NCI-H748 treated with DMSO at 0.1 percent for 48 hours (cell line): Measurements from ENCODE around the gene ADAT3.

Experiments used
- DNase-seq: peaks from one replicate; lab custom pipeline; 2025; lab: John Stamatoyannopoulos, UW

Gene ADAT3

DNA sequence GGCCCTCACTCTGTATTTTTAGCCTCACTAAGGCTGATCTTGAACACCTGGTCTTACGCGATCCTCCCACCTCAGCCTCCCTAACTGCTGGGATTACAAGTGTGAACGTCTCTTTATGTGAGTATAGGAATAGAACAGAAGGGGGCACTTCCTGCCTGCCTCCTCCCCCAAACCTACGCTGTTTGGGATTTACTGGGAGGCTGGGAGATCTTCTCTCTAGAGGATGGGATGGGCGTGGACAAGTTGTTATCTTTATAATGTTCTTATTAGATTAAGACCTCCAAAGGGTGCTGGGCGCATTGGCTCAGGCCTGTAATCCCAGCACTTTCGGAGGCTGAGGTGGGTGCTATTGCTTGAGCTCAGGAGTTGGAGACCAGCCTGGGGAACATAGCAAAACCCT, 32.9 kb downstream of the ADAT3 start:
- DNase-seq: no peak

DNA sequence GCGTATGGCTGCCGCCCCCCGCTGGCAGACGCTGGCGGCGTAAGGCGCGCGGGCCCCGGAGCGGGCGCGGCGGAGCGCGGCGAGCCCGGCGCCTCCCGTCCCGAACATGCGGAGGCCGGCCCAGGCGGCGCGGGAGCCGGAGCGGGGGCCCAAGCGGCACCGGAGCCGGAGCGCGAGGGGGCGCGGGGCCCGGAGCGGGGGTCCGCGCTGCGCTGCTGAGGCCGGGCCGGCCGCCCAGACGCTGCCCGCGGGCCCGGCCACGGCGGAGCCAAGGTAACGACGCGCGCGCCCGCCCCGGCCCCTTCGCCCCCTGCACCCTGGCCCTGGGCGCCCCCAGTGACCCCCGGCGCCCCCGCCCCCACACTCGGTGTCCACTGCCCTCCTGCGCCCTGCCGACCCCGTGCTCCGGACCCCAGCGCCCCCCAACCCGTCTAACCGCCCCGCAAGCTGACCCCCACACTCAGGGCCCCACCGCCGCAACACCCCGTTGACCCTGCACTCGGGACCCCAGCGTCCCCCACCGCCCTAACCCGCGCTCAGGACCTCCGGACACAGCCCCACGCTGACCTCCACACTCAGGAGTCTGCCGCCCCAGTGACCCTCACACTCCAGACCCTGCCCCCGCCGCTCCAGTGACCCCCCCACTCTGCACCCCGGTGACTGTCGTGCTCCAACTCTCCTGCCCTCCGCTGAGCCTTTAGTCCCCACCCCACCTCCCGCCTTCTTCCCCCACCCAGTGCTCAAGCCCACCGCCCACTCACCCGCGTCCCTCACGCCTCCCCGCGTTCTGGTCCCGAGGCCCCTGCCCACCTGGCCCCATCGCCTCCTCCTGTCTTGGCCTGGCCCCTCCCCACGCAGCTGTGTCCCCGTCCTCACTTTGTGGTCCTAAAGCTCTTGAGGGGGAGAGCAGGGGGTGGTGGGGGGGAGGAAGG, 36.2 kb downstream of the ADAT3 start, which contains the start of gene CSNK1G2:
Gene CSNK1G2 (plus strand): TSS at position 27 of the 932 bp plus-strand sequence. CDS start 28,601 bp downstream, outside the sequence.
- DNase-seq: no peak

DNA sequence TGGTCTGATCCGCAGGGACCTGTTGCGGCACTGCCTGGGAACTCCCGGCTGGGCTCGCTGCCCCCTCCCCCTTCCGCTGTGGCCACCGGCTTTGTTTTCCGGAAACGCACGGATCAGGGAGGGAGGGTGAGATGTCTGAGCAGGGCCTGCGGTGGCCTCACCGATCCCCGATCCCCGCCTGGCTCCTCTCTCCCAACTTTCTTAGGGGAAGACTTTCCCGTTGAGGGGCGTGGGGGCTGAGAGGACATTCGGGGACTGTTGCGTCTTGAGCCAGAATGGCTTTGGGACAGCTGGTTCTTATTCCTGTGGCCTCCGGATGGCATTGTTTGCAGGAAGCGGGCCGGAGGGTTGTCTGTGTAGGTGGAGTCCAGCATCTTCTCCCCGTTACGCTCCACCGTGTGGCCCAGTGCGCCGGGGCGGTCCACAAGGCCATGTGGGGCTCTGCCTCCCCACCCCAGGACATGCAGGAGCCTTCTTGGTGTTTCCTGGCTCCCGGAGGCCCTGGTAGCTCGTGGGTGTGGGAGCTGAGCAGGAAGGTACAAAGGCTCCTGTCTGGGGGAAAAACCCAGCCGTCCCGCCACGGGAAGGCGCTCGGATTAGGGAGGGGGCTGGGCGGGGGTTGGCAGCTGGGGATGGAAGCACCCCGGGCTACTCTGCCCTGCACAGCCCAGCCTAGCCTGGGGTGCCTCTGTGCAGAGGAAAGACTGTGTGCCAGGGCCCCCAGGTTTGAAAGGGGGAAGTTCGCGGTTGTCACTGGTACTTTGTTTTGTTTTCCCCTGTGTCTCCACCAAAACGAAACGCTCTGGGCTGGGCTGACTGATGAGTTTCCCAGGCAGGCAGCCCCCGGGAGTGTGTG, 37.1 kb downstream of the ADAT3 start:
- peak; percentile 20 for DNase-seq

DNA sequence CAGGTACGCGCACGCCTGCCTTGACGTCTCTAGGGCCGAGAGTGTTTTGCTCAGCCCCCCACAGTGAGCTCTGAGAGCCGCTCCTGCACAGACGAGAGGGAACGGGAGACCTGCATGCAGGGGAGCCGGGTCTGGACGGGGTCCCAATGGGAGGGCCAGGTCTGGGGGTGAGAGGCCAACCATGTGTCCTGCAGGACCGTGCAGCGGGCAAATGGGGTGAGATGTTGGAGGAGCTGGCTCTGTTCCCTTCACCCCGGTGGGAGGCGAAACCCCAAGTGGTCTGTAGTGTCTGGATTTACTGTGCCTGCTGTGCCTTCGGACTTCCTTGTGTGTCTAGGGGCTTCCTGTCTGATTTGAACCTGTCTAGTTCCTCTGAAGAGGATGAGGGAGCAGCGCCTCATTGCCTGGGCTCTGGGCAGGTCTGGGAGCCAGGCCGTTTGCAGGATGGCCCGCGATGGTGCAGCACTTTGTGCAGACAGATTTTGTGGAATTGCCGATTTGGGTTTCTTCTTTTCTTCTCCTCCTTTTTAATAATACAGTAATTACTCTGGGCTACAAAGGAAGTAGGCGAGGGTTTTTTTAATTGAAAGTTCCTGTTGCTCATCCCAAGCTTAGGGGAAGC, 37.8 kb downstream of the ADAT3 start:
- no peak for DNase-seq

DNA sequence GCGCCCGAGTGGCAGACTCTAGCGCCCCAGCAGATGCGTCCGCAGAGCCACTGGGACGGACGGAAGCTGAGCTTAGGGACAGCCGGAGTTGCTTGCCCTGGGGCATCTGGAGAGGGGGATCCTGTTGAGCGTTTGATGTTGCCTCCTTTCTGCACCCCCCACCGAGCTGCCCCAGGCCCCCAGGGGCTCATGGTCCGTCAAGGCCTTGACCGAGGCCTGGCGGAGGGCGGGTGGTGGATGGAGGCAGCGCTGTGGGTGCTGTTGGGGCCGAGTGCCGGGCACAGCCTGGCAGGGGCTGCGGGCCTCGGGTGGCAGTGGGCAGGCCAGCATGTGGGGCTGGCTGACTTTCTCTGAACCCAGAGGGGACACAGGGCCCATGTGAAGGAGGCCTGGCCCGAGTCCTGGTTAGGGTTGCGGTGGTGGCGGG, 38.5 kb downstream of the ADAT3 start:
- DNase-seq: no peak

DNA sequence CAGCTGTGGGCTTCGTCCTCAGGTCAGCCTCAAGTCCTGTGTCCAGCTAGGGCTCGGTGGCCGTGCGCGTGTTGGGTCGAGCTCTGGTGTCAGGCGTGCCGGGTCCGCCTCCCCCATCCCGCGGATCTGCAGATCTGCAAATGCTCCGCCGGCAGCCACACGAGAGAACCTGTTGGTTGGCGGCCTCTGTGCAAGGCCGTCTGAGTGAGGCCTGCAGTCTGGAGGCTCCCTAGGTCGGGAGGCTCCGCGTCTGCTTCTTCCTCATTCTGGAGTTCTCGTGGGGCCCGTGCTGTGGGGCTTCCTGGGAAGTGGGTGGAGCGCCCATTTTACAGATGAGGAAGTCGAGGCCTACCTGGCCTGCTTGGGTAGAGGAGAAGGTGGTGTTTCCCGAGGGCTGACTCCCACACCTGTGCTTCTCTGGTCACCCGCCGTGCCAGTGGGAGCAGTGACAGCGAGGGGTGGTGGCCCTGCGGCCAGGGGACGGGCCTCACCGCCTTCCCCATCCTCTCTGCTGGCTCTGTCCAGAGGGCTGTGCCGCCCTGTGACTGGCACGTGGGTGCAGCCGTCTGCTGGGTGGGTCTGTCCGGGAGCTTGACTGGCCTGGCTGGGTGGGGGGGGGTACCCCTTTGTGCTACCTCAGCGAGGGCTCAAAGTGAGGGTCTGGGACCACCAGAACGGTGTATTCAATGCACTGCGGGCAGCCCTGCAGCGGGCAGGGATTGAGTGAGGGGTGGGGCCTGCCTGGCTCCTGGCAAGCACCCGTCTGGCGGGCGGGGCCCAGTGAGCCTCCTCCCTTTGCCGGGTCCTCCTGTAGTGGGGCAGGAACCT, 39.1 kb downstream of the ADAT3 start:
- DNase-seq: no peak

DNA sequence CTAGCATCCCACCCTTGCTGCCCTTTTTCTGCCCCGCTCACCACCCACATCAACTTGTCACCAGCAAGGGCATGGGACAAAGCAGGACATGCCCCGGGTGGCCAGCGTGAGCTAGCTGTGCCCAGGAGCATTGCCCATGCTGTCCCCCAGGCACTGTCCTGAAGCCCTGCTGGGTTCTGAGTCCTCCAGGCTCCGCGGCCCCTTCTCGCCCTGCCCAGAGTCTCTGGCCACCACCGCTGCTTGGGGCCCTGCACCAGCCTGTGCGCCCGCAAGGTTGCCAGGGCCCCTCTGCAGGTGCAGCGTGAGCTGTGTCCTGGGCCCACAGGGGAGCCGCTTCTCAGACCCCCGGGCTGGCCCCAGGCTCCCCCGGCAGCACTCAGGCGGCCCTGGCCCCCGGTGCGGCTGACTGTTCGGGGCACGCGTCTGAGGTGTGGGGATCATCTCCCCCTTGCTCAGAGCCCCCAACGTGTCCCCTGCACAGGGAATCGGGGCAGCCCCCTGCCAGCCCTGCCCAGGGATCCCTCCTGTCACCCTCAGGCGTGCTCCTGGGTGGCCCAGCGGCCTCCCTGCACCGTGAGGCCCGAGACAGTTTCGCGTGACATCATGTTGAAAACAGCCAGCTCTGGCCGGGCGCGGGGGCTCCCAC, 39.8 kb downstream of the ADAT3 start:
- no peak for DNase-seq

DNA sequence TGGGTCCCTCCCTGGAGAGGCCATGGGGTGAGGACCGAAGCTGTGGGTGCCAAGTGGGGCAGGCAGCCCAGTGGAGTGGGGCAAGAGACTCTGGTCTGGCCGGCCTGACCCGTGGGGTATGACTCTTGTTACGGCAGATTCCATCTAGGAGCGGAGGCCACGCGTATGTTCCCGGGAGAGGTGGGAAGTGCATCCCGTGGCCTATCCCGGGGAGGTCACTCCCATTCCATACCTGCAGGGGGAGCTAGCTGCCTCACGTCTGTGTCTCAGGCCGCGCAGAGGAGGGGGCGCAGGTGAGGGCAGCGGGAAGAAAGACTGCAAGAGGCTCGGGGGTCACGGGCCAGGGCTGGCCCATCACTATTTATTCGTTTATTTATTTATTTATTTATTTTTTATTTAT, 40.7 kb downstream of the ADAT3 start:
- DNase-seq: no peak

DNA sequence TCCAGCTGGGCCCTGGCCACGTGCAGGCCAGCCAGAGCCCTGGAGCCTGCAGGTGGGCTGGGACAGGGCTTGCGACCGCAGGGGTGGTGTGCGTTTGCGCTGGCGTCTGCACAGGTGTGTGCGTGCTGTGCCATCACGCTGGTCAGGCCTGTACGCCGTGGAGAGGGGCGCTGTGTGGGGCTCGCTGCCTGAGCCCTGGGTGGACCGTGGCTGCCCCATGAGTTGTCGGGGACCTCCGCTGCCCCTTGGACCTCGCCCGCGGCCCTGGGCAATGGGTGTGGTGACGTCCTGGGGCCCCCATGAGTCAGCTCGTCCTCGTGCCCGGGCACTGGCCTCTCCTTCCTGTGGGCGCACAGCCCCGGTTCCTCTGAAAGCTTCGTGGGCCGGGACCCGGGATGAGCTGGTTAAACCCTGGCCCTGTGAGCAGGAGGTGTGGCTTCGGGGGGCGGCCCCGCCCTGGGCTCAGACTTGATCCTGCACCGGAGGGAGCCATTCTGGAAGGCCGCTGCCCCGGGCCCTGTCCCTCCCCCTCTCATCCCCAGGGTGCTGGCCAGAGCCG, 42.5 kb downstream of the ADAT3 start:
- no peak for DNase-seq

DNA sequence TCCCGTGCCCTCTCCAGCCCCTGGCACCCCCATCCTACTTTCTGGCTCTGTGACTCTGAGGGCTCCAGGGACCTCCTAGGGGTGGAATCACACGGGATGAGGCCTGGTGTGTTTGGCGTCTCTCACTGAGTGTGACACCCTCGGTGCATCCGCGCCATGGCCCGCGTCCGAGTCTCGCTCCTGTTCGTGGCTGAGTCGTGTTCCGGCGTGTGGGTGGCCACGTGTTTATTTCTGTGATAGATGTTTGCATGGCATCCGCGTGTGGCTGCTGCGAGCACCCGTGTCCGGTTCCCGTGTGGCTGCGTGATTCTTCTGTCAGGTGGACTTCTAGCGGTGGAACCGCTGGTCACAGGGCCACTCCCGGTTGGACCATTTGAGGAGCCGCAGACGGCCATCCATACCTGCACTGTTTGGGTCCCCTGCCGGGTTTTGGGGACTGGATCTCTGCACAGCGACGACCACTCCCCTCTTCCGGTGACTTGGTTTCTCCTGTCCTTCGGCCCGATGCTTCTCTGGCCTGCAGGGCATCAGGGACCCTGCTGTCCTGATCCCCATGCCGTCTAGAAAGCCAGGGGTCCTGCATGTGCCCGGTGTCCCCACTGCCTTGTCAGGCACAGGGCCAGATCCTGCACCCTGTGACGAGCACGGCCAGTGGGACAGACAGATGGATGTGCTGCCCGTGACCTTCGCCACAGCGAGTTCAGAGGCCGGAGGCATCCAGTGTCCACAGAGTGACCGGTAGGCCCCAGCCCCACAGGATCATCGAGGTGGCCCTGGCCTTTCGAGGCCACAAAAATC, 44.3 kb downstream of the ADAT3 start:
- no peak for DNase-seq

DNA sequence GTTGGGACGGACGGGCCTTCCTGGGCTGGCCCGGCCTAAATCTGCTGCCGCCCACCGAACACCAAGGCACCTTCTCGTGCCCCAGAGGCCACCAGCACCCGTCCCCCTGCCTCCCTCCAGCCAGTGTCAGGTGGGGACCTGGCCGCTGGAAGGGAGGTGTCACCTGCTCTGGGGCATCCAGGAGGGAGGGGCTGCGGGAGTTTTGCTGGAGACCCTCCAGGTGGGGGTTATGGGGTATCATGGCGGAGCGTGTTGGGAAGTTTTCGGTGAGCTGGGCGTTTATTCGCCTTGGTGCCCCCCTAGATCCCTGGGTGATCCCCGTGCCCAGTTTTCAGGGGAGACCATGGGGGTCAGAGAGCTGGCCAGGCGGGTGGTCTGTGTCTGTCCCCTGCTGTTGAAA, 45.4 kb downstream of the ADAT3 start:
- DNase-seq: no peak

DNA sequence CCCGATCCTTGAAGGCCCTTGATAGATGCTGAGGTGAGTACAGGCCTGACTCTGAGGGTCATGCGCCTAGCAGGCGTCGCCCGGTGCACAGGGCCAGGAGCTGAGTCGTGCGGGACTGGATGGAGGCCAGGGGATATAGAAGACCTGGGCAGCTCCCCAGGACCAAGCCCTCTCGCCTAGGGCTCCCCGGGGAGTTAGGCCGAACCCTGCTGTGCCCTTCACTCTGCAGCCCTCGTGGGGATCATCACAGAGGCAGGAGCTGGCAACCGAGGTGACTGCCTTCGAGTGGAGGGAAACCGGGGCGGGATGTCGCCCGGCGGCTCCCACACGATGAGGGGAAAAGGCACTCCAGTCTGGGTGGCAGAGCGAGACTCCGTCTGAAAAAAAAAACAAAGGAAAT, 47.4 kb downstream of the ADAT3 start:
- no peak for DNase-seq

DNA sequence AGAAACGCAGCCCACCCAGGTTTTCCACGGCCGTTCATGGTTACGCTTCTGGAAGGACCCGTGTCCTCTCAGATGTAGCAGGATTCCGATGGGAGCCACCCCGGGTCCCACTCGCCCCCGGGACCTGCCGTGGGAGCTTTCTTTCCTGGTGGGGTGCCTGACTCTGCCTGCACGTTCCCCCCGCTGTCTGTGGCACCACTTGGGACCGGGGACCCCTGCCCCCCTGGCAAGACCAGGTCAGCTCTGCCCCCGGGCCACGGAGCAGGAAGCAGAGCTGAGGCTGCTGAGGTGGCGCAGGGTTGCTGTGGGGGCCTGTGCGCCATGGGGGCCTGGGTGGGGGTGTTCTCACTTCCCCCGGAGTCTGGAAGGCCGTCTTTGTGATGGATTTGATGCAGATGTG, 47.8 kb downstream of the ADAT3 start:
- no peak for DNase-seq

DNA sequence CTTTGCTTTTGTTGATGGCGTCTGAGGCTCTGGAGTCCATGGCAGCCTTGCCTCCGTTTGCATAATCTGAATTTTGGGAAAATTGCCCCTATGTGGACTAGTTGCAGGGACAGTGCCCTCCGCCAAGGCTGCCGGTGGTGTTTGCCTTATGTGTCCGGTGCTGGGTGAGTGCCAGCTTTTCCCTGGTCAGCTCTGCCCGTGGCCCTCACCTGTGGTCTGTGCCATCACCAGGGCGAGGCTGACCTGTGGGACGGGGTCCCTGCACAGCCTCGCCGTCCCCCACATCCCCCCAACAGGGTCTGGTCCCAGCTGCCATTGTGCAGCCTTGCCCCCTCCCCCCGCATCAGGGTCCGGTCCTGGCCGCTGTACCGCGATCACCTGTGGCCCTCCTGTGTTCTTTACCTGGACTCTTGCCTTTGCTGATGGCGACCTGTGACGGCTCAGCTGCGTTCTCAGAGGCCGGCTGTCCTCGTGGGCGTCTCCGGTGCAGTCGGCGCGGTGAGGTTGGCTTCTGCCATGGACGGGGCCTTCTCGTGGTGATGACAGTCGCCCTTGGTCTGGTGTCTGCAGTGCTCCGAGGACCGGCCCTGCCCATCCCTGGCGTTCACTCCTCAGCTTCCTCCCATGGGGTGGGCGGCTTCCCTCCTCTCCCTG, 48.4 kb downstream of the ADAT3 start:
- DNase-seq: no peak

DNA sequence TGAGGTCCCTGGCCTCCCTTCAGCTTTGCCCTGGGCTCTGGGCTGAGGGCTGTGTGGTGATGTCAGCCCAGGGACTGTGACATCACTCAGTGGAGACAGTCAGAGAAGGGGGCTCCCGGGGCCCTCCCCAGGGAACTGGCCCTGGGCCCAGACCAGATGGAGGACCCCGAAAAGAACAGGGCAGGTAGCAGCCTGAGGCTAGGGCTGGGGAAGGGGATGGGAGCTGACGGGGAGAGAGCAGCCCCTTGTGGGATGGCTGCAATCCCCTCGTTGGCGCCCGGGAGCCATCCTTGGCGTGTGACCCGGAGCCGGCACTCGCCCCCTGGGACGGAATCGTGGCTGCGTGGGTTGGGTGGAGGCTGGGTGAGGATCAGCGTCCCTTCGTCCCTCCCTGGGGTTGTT, 49.3 kb downstream of the ADAT3 start:
- DNase-seq: no peak

DNA sequence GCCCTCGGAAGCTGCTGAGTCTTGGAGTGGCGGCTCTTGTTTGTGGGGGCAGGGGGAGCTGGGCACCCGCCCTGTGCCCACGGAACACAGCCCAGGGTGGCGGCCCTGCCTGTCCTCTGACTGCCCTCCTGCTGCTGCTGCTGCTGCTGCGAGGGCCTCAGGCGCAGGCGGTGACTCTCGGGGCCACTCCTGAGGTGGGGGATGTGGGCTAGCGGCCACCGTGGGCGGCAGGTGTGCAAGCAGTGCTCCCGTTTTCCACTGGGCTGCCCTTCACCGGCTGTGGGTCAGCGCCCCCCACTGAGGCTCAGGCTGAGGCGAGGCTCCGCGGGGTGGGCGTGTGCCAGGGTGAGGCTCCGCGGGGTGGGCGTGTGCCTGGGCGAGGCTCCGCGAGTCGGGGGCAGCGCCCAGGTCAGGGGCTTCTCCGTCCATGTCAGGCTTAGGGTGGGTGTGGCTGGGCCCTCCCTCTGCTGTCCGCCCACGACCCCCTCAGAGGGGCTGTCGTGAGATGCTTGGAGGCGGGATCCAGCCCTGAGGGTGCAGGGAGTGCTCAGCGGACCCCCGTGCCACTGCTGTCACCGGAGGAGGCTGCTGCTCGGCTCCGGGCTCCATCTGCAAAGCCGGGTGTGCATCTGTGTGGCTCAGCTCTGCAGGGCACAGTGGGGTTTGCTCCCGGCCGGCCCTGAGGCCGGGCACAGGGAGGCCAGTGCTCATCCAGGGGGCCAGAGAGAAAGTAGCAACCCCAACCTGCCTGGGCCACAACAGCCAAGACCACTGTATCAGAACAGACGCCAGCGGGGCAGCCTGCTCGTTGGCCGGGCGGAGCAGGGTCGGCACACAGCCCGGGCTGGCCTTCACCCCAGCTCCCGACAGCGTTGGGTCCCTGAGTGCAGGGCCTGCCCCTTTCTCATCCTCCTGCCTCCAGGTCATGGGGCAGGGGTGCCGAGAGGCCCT, 50.2 kb downstream of the ADAT3 start:
- no peak for DNase-seq

DNA sequence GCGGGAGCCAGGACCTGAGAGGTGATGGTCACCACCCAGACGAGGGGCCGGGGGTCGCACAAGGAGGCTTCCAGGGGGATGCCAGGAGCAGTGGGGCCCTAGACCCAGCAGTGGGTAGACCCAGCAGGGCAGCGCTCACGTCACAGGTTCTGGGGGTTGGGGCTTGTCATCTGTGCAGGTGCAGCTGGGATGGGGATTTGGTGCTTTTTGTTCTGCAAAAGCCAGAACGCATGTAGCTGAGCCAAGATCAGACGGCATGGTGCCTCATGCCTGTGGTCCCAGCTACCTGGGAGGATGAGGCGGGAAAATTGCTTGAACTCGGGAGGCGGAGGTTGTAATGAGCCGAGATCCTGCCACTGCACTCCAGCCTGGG, 50.9 kb downstream of the ADAT3 start:
- DNase-seq: no peak

DNA sequence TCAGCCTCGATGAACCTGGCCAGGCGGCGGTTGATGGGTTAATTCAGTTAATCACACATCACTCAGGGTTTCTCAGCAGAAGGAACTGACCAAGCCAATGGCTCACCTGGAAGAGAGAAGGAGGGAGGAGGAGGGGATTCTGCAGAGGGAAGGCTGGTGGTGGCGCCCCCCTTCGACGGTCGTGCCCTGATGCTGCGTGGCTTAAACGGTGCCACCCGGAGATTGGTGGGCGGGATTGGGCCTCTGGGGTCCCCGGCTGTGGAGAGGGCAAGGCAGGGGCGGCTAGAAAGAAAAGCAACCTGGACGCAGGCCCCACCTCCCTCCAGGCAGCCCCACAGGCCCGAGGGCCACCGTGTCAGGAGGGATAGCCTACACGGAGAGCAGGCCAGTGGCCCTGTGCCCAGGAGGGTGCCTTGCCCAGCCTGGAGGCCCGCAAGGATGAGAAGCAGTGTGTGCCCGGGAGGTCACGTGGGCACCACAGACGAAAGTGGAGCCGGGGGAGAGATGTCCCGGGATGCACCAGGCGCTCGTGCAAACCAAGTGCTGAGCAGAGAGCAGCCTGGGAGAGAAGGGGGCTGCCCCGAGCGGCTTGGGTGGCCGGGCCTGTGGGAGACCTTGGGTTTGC, 51.8 kb downstream of the ADAT3 start:
- no peak for DNase-seq
